NCI-H226 (cell line): ENCODE results near the gene BOD1L2.

Experiments
- DNase-seq: peaks from one replicate; pipeline ENCODE4 v3.0.0-alpha.2; 2015

Gene BOD1L2

DNA sequence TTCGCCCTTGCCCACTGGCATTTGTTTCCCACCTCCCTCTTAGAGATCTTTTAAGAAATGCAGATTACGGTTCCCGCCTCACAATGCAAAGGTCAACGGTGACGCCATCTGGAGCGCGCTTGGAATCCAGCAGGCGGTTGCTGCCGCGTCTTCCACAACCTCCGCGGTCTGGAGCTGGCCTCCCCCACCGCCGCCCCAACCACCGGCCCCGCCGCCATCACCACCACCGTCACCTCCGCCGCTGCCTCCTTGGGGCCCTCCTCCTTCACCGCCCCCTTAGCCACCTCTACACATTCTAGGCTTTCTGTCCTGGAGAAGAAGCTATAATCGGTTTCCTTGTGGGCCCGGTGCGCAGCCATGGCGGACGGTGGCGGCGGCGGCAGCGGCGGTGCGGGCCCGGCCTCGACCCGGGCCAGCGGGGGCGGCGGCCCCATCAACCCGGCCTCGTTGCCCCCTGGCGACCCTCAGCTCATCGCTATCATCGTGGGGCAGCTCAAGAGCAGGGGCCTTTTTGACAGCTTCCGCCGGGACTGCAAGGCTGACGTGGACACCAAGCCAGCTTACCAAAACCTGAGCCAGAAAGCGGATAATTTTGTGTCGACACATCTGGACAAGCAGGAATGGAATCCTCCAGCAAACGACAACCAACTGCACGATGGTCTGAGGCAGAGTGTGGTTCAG, at the start of gene BOD1L2:
Gene BOD1L2, plus strand, starts transcription at position 132 of the 681 bp plus-strand sequence. Its CDS starts 226 bp downstream, at position 358.
- DNase-seq, result no peak

DNA sequence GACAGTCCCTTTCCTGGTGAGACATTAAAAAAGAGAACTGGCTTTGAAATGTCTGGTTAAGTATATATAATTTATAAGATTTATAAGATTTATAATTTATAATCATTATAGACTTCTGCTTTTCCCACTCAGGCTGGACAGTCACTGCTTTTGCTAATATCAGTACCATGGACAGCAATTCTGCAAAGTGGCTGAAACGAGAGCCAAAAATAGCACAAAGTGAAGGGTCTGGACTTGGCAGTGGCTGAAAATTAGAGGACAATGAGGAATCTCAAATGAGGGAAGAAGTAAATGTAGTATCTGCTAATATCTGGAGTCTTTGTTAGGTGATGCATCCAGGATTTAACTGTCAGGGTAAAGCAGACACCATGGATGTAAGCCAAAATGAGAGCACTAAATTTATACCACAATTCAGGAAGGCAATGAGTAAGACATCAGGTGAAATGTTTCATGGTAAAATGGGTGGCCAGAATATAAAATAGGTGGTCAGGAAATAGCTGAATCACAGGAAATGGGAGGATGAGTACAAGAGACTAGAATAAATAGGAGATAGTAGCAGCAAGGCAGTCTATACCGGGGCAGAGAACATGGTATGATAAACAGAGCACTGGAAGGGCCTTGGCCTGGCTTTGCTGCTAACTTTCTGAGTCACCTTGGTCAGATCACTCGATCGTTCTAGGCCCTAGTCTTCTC, 39.6 kb upstream of the BOD1L2 start:
- no peak for DNase-seq

DNA sequence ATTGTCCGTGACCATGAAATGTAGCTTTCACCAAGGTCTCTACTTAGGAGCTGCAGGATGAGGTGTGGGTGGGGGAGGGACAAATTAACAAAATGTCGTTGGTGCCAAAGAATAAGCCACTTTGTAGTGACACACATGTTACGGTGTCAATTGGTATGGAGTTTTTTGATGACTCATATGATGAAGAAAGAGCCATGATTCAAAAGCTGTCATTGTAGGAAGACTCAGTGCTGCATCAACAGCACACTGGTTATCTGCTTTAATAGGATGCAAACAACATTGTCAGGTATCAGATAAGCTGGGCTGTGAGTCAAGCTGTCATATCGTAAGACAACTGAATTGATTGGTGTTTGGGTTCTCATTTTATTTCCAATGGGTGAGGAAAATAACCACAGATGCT, 36.6 kb upstream of the BOD1L2 start:
- DNase-seq, result no peak

DNA sequence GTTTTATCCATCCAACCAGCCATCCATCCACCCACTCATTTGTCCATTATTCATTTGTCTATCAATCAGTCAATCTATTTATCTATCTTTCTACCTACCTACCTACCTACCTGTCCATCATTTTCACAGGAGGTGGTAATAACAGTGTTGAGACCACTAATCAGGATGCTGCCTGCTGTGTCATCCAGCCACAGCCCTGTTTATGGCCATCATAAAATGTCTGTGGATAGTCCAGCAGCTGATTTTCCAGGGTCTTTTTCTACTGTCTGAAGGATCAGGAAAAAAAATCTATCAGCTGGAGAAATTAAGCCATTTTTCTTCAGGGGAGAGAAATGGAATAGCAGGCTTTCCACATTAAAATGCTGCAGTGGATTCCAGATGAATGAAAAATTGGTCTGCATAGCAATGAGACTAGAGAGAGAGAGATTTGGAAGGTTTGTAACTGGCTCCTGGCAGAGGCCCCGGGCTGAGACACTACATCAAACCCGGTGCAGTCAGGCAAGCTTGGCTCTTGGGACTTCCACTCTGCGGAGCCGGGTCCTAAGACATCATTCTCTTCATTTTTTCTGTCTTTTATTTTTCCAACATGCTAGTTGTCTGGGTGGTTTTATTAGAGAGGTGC, 33.0 kb upstream of the BOD1L2 start:
- no peak for DNase-seq

DNA sequence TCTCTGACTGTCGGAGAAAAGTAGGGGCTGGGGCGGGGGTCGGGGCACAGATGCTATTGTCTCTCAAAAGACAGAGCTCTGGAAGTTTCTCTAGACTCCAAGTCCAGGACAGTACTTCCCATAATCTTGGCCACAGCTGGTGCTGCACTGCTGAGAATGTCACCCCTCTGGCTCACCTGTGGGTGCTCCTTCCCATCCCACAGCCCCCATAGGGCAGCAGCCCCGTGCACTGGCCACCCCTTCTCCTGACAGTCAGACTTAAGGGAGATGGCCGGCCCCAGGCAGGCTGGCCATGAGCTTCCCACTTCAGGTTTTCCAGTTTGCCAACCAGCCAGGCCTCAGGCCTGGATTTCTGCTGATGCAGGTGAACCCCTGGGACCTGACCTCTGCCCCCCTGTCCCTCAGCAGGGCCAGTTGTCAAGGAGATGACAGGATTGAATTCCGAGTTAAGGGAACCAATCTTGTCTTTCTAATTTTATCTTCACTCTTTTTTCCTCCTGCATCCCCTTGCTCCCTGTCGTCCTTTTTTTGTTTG, 30.2 kb upstream of the BOD1L2 start:
- no peak for DNase-seq

DNA sequence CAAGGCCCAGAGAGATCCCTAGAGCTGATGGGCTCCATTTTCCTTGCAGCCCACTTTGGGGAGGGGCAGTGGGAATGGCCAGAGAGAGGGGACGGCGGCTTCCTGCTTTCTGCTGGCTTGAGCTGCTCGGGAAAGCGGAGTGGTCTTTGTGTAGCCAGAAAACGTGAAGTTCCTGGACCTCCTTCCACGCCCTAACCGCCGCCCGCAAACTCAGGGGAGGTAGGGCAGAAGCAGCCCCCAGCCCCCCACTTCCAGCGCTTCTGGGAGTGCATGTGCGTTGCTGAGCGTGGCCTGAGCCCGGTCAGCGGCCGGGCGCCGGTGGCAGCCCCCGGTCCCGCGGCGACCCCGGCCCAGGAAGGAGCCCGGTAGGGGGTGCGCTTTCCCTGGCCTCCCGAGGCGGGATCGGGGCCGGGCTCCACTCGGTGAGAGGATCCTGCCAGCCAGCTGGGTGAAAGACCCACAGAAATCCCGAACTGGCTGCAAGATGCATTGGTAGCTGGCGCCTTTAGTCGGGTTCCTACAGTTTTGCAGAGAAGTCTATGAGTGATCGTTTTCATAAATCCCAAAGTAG, 25.3 kb upstream of the BOD1L2 start:
- no peak for DNase-seq

DNA sequence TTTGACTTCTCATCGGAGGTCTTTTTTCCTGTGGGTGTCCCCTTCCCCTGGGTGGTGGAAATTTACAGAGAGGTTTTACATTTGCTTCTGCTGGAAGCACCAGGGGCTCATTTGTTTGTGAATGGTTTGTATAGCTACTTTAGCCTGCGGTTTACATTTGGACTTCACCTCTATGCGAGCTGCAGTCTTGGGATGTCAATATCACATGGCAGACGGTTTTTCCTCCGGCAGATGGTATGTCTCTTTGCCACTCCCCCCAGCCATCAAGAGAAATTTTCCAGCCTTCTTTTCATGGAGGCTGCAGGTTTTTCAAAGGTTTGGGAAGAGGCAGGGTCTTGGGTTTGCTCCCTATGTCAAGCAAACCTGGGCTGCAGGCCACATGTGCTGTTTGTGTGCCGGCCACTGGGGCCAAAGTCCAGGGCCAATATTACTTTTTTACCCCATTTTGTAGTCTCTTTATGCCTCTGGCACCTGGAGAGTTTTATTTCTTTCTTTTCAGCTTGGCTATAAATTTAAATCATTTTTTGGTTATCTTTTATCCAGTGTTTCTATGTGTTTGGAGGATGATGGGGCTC, 23.9 kb upstream of the BOD1L2 start:
- DNase-seq, result no peak

DNA sequence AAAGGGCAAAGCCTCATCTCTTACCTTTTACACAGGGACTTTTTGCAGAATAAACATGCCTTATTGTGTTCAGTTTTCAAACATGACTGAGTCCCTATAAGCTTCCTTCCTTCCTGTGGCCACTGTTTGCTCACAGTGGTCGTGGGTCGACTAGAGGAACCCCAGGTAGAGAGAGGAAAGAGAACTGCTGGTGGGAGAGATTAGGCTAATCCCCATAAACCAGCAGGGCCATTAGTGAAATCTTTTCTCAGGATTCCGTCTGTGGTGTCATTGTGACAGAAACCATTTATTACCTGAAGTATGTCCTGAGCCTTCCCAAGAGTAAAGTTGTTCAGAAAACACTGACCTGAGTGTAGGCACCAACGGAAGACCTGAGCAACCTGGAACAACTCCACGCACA, 21.3 kb upstream of the BOD1L2 start:
- DNase-seq, result no peak

DNA sequence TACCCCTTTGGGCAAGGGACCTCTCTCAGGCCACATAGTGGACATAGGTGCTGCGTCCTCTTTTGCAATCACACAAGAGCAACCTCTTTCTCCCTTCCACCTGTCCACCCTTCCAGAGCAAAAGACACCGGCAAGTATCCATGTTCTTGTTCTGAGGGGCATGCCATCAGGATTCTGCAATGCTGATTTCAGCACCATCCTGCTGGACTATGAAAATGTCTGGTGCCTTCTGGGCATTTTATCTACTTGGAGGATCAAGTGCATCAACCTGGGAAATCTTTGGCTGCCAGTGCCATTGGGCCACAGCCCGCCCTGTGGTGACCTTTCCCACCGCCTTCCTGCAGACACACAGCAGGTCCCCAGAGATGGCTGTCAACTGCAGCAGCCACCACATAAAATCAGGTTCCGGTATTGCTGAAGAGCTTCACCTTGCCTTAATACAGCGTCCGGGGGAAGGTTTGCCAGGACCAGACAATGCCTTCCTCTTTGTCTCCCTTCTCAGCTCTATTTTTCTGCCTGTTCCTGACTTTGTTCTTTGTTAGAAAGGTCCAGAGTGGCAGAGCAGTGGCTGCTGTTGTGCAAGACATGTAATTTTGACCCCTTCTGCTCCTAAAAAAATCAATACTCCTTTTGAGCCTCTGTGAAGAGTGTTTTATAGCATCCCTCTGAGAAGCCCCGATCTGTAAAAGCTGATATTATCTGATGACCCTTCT, 18.5 kb upstream of the BOD1L2 start:
- DNase-seq, result no peak

DNA sequence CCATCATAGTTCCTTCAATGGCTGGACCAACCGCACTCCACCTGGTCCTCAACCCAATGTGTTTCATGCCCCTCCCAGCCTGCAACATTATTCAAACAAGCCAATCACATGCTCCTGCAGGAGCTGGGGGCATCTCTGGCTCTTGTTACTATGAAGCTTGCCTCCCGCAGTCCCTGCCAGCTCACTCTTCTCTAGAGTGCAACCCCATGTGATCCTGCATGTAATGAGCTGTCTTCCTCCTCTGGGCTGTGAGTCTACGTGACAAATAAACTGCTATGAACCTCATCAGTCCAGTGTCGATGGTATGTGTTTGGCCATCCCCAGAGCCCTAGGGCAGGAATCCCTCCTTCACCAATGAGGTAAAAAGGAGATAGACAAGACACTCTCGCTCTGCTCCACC, 15.8 kb upstream of the BOD1L2 start:
- no peak for DNase-seq

DNA sequence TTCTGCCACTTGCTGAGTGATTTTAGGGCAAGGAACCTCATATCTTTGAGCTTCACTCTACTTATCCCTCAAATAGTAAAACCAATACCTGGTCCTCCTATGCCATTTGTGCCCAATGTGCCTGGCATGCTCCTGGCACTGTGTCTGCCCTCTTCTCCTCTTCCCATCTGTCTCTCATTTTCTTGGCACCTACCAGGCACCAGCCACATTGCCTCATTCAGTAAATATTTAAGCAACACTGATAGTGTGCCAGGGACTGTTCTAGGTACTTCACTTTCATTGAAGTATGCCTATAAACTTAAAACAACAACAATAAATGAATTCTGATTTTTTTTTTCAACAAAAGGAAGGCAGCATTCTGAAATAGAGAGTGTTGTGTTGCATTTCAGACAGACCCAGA, 15.1 kb upstream of the BOD1L2 start:
- DNase-seq, result no peak

DNA sequence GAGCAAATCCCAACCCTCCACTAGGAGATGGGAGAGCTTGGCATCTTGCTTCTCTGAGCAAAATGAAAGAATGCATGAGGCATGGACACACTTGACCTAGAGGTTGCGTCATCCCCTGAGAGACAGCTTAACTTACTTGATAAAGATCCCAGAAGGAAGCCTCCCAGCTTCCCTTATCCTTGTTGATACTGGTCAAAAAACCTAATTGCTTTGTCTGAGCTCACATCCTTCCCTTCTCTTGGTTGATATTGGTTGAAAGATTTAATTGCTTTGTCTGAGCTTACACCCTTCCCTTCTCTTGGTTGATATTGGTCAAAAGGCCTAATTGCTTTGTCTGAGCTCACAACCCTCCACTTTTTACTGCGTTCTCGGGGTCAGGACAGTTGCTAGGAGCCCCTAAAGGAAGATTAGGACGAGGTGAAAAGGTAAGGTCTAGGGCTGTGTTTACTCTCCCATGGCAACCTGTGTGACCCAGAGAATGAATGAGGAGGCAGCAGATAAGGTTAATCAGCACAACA, 12.2 kb upstream of the BOD1L2 start:
- peak; percentile 50 for DNase-seq

DNA sequence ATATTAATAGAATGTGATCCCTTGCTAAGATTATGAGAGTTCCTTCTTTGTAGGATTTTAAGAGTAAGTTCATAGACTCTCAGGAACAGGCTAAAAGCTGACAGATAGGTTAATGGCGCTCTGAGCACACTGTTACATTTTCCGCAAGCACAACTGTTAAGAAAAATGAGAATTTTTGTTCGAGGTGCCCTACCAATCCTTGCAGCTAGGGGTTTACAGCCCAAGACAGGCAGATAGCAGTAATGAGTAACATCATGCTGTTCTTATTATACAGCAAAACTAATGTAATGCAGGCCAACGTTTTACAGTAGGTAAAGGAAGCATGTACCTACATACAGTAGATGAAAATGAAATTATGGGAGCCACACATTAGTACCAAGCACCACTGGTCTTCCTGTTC, 11.2 kb upstream of the BOD1L2 start:
- DNase-seq, result no peak

DNA sequence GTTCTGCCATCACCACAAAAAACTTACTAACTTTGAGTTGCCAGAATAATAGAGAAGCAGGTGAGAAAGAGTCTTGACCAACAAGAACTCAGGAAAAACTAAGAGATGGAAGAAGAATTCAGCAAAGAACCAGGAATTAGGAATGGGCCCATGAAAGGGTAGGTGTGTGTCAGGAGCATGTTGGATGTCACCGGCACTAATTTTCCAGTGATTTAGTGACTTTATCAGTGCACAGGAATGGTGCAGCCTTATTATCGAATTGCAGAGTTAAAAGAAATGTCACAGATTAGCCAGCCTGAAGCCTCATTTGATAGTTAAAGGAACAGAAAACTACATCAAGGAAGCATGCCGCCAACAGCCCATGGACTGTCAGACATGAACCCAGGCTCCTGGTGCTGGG, 9.0 kb upstream of the BOD1L2 start:
- no peak for DNase-seq

DNA sequence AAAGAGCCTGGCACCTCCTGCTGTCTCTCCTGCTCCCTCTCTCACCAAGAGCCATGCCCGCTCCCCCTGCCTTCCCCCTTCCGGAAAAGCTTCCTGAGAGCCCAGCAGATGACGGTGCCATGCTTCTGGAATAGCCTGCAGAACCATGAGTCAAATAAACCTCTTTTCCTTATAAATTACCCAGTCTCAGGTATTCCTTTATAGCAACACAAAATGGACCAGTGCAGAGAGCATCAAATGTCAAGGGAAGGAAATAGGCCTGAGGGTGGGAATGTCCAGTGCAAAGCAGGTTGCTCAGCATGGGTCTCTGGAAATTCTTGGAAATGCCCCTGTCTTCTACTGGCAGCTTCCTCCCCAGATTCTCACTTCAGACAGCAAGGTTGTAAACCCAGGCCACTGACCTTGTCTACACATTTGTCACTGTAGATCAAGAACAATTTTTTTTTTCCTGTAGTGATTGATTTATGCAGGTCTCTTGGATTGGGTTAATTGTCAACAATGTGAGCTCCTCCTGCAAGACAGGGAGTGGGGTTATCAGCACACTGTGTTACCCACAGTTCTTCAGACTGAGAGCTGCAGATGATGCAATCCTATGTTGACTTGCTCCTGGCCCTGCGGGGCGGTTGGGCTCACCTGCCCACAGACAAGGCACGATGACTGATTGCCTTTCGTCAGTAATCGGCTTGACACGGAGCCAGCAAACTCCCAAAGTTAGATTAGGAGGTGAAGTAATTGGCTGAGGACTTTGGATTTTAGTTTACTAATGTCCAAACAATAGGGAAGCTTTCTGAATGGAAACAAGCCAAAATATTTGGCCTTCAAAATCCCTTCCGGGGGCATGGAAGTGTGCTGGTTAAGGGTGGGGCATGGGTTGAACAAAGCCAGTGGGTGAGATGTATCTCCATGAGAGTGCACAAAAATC, 5.4 kb upstream of the BOD1L2 start:
- peak; percentile 40 for DNase-seq

DNA sequence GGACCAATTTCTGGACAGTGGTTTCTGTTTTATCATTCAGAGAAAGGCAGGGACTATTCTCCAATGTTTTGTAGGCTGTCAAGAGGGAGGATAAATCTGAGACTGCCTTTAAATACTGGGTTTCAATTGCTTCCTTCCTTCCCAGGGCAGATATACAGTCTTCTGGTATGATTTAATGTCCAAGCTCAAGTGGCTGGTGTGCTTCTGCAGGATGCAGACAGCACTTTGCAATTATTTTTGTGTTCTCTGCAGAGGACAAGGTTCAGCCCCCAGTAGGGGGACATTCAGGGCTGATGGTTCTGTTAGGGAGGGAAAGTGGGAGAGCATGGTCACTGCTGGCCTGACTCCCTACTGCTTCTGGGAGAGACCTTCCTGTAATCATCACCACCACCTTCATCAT, 4.6 kb upstream of the BOD1L2 start:
- no peak for DNase-seq

DNA sequence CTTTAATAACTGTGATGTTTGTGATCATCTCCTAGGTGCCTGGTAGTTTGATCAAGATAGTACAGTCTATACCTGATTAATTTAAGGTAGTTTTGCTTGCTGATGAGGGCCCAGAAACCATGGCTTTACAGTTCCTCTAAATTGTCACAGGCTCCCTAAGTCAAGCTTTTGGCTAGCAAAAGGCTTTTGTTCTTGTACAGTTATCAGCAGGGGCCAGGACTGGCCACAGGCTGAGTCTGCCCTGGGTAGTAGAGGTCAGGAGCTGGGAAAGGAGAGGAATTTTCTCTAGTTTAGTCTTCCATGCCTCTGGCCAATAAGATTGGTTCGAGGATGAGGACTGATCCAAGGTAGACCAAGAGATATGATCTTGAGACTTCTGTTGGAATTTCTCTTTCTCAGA, 3.6 kb upstream of the BOD1L2 start:
- no peak for DNase-seq

DNA sequence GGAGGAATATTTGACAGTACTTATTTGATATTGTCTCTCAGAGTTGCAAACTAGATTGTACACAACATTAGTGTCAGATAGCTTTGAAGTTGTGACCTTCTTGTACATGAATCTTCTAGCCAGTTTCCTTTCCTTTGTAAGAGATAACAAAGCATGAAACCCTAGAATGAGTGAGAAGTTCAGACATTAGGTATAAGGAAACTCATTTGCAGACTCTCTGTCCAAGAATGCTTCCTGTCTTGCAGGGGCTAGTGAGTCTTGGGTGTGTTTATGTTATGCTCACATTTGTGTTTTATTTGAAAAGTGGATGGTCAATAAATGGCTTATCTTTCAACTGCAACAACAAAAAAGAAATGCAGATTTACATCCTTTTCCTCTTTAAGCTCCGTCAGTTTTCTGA, 1.4 kb downstream of the BOD1L2 start:
- no peak for DNase-seq

DNA sequence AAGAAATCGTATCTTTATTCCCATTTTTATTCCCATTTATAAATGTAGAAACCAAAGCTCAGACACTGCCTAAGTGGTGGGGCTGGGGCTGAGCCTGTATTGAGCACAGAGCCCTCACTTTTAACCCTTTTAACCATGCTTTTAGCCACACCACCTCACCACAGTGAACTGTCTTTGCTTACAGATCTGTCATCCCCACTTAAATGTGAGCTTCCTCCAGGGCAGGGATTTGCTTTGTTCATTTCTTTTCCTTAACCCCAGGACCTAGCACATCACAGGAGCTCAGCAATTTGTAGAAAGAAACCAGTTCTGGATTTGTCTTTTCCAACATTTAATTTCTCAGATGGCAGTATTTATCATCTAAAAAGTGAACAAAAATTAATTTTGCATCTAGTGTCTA, 2.2 kb downstream of the BOD1L2 start:
- no peak for DNase-seq

DNA sequence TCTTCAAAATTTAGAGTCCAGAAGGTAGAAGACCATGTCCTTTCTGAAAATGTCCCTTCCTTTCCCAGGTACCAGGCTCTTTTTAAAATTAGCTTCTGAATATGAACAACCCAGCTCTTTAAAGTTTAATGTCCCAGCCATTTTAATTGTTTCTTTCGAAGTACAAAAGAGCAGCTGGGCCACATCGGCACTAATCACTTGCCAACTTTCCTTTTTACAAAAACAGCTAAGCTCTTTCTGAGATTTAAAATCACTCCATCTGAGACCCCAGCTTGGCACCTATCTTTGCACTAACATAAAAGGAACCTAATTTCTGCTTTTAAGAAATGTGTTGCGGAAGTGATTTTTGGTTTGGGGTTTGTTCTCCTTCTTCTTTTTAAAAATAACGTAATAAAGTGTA, 2.6 kb downstream of the BOD1L2 start:
- DNase-seq, result no peak

DNA sequence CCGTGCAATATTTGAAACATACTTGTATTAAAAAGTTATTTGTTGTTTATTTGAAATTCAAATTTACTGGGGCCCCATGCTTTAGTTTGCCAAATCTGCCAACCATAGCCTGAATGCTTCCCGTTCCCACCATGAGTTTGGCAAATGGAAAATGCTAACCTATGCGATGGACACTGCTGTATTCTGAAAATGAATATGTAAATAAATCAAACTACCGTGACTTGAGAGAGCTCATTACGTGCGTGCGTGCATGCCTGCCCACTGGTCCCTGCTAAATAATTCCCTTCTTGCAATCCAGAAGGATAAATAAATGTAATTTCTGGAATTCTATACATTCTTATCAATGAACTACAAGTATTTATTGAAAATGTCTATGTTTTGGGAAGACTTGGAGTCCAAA, 3.2 kb downstream of the BOD1L2 start:
- DNase-seq, result no peak
